ENCODE results near the gene ZFY. TPM values are rescaled to one million over a fixed set of nuclear protein-coding genes. Genes with fewer than 3 reads are reported as not detected.
"Not testable (repeated sequence)": the region's sequence is repeated elsewhere in the genome, so short reads cannot be mapped to it uniquely, and the experiment has no call there.

Gene ZFY
- total and polyA plus RNA-seq, 4 donors = 2.6 to 15.4 TPM; not detected in 2

DNA sequence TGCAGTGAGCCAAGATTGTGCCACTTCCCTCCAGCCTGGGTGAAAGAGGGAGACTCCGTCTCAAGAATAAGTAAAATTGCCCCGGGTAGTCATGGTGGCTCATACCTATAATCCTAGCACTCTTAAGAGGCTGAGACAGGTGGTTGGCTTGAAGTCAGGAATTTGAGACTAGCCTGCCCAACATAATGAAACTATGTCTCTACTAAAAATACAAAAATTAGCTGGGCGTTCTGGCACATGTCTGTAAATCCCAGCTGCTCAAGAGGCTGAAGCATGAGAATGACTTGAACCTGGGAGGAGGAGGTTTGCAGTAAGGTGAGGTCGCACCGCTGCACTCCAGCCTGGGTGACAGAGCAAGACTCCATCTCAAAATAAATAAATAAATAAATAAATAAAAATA is 49.3 kb downstream of the ZFY start (continued):
- TF ChIP-seq, protein P1, sequence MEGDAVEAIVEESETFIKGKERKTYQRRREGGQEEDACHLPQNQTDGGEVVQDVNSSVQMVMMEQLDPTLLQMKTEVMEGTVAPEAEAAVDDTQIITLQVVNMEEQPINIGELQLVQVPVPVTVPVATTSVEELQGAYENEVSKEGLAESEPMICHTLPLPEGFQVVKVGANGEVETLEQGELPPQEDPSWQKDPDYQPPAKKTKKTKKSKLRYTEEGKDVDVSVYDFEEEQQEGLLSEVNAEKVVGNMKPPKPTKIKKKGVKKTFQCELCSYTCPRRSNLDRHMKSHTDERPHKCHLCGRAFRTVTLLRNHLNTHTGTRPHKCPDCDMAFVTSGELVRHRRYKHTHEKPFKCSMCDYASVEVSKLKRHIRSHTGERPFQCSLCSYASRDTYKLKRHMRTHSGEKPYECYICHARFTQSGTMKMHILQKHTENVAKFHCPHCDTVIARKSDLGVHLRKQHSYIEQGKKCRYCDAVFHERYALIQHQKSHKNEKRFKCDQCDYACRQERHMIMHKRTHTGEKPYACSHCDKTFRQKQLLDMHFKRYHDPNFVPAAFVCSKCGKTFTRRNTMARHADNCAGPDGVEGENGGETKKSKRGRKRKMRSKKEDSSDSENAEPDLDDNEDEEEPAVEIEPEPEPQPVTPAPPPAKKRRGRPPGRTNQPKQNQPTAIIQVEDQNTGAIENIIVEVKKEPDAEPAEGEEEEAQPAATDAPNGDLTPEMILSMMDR (IDR thresholded peaks at IDR 0.05; ENCODE audit: low read depth, low read length, missing input control) = no peak
- TF ChIP-seq FOXA1 (IDR thresholded peaks at IDR 0.05) = no peak

DNA sequence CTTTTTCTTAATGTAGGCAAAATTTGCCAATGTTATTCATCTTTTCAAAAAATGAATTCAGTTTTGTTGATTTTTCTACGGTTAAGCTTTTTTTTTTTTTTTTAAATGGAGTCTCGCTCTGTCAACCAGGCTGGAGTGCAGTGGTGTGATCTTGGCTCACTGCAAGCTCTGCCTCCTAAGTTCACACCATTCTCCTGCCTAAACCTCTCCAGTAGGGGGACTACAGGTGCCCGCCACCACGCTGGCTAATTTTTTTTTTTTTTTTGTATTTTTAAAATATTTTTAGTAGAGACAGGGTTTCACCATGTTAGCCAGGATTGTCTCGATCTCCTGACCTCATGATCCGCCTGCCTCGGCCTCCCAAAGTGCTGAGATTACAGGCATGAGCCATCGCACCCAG is 52.0 kb downstream of the ZFY start:
- H3K9me3 ChIP-seq (ENCODE audit: control insufficient read depth in 4 of 4, low read length in 3 of 4); H3K9ac ChIP-seq (ENCODE audit: low read depth in 1 of 2, low read length in 2 of 2); H3K27ac ChIP-seq (ENCODE audit: low read depth in 1 of 2, low read length in 2 of 2); H3K27me3 ChIP-seq (ENCODE audit: control insufficient read depth in 4 of 4, insufficient read depth in 4 of 4, low read length in 3 of 4); H3K36me3 ChIP-seq (ENCODE audit: control insufficient read depth in 4 of 4, insufficient read depth in 3 of 4, low read depth in 1 of 4, low read length in 3 of 4); H3K4me3 ChIP-seq (ENCODE audit: low read depth in 1 of 3, low read length in 3 of 3); DNase-seq (ENCODE audit: low spot score); H3K4me1 ChIP-seq (ENCODE audit: control insufficient read depth in 4 of 4, insufficient read depth in 4 of 4, low read length in 3 of 4): not testable (repeated sequence)
- 96% methylated on average over 8 of the region's 8 CpGs for WGBS

DNA sequence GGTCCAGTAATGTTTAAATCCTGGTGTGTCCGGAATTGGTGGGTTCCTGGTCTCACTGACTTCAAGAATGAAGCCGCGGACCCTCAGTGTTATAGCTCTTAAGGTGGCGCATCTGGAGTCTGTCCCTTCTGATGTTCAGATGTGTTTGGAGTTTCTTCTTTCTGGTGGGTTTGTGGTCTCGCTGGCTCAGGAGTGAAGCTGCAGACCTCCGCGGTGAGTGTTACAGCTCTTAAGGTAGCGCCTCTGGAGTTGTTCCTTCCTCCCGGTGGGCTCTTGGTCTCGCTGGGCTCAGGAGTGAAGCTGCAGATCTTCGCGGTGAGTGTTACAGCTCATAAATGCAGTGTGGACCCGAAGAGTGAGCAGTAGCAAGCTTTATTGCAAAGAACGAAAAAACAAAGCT is 62.2 kb downstream of the ZFY start:
- H3K27me3 ChIP-seq (ENCODE audit: control insufficient read depth in 4 of 4, insufficient read depth in 4 of 4, low read length in 3 of 4); H3K9ac ChIP-seq (ENCODE audit: low read depth in 1 of 2, low read length in 2 of 2); DNase-seq (ENCODE audit: low spot score); H3K27ac ChIP-seq (ENCODE audit: low read depth in 1 of 2, low read length in 2 of 2); H3K4me3 ChIP-seq (ENCODE audit: low read depth in 1 of 3, low read length in 3 of 3); H3K36me3 ChIP-seq (ENCODE audit: control insufficient read depth in 4 of 4, insufficient read depth in 3 of 4, low read depth in 1 of 4, low read length in 3 of 4); H3K4me1 ChIP-seq (ENCODE audit: control insufficient read depth in 4 of 4, insufficient read depth in 4 of 4, low read length in 3 of 4); H3K9me3 ChIP-seq (ENCODE audit: control insufficient read depth in 4 of 4, low read length in 3 of 4): not testable (repeated sequence)
- 97% methylated on average over 14 of the region's 14 CpGs for WGBS

DNA sequence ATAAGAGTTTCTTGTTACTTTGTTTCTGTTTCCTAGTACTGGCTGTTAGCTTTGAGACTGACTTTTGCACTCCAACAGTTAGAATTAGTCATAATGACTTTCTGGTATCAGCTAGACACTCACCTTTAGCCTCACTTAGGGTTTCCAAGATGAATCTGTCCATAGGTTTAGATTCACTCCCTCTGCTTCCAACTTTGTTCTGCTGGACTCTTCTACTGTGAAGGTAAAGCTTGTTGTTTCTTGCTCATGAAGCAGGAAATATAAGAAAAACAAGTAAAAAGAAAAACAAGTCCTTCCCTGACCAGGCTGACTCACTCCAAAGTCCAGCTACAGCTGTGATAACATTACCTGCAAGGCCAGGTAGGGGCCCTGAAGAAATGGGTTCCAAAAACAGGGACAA is 67.0 kb downstream of the ZFY start:
- Histone ChIP-seq H3K36me3 (ENCODE audit: control insufficient read depth in 4 of 4, insufficient read depth in 3 of 4, low read depth in 1 of 4, low read length in 3 of 4) (no peaks in the 10 kb centered on the region), H3K9ac (ENCODE audit: low read depth in 1 of 2, low read length in 2 of 2) (peak overlapping the region in 1 of 2 donors; percentile 59), H3K27ac (ENCODE audit: low read depth in 1 of 2, low read length in 2 of 2) (peak overlapping the region in 1 of 2 donors; percentile 75), H3K4me1 (ENCODE audit: control insufficient read depth in 4 of 4, insufficient read depth in 4 of 4, low read length in 3 of 4) (peaks cover 0 to 3% (median 0%) of the 10 kb centered on the region in 4 donors), H3K4me3 (ENCODE audit: low read depth in 1 of 3, low read length in 3 of 3) (no peak overlapping the region), H3K9me3 (ENCODE audit: control insufficient read depth in 4 of 4, low read length in 3 of 4) (no peaks in the 10 kb centered on the region), H3K27me3 (ENCODE audit: control insufficient read depth in 4 of 4, insufficient read depth in 4 of 4, low read length in 3 of 4) (no peaks in the 10 kb centered on the region)
- no peak for TF ChIP-seq HNF4A (conservative IDR thresholded peaks at IDR 0.05)
- no peak for TF ChIP-seq RXRA (IDR thresholded peaks at IDR 0.05)
- TF ChIP-seq, protein P1 (IDR thresholded peaks at IDR 0.05; ENCODE audit: low read depth, low read length, missing input control) = no peak
- TF ChIP-seq, protein P2, sequence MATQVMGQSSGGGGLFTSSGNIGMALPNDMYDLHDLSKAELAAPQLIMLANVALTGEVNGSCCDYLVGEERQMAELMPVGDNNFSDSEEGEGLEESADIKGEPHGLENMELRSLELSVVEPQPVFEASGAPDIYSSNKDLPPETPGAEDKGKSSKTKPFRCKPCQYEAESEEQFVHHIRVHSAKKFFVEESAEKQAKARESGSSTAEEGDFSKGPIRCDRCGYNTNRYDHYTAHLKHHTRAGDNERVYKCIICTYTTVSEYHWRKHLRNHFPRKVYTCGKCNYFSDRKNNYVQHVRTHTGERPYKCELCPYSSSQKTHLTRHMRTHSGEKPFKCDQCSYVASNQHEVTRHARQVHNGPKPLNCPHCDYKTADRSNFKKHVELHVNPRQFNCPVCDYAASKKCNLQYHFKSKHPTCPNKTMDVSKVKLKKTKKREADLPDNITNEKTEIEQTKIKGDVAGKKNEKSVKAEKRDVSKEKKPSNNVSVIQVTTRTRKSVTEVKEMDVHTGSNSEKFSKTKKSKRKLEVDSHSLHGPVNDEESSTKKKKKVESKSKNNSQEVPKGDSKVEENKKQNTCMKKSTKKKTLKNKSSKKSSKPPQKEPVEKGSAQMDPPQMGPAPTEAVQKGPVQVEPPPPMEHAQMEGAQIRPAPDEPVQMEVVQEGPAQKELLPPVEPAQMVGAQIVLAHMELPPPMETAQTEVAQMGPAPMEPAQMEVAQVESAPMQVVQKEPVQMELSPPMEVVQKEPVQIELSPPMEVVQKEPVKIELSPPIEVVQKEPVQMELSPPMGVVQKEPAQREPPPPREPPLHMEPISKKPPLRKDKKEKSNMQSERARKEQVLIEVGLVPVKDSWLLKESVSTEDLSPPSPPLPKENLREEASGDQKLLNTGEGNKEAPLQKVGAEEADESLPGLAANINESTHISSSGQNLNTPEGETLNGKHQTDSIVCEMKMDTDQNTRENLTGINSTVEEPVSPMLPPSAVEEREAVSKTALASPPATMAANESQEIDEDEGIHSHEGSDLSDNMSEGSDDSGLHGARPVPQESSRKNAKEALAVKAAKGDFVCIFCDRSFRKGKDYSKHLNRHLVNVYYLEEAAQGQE (IDR thresholded peaks at IDR 0.05) = no peak
- TF ChIP-seq TAF1 (conservative IDR thresholded peaks at IDR 0.05) = no peak
- no peak for TF ChIP-seq RAD21 (IDR thresholded peaks at IDR 0.05)
- no peak for TF ChIP-seq HNF4G (IDR thresholded peaks at IDR 0.05)
- no peak for TF ChIP-seq EGR1 (IDR thresholded peaks at IDR 0.05; ENCODE audit: low read depth in 2 of 2)
- TF ChIP-seq YY1 (IDR thresholded peaks at IDR 0.05) = no peak
- TF ChIP-seq, protein P3, sequence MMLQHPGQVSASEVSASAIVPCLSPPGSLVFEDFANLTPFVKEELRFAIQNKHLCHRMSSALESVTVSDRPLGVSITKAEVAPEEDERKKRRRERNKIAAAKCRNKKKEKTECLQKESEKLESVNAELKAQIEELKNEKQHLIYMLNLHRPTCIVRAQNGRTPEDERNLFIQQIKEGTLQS (IDR thresholded peaks at IDR 0.05) = no peak
- TF ChIP-seq, protein P4, sequence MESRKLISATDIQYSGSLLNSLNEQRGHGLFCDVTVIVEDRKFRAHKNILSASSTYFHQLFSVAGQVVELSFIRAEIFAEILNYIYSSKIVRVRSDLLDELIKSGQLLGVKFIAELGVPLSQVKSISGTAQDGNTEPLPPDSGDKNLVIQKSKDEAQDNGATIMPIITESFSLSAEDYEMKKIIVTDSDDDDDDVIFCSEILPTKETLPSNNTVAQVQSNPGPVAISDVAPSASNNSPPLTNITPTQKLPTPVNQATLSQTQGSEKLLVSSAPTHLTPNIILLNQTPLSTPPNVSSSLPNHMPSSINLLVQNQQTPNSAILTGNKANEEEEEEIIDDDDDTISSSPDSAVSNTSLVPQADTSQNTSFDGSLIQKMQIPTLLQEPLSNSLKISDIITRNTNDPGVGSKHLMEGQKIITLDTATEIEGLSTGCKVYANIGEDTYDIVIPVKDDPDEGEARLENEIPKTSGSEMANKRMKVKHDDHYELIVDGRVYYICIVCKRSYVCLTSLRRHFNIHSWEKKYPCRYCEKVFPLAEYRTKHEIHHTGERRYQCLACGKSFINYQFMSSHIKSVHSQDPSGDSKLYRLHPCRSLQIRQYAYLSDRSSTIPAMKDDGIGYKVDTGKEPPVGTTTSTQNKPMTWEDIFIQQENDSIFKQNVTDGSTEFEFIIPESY (IDR thresholded peaks at IDR 0.05) = no peak
- TF ChIP-seq NR2F2 (IDR thresholded peaks at IDR 0.05) = no peak
- no peak for TF ChIP-seq JUND (IDR thresholded peaks at IDR 0.05)
- TF ChIP-seq SP1 (IDR thresholded peaks at IDR 0.05) = no peak
- TF ChIP-seq FOXA2 (IDR thresholded peaks at IDR 0.05) = no peak
- DNase-seq (ENCODE audit: low spot score) = no peak

All from liver (tissue), 9 donors.